Mesothelial cell of epicardium (in vitro differentiated cells): ENCODE results near the gene TRPV3. TPM values are rescaled to one million over a fixed set of nuclear protein-coding genes. Genes with fewer than 3 reads are reported as not detected.

Source experiments
- DNase-seq, 2 experiments: peaks; one replicate each; pipeline ENCODE4 v3.0.0; 2021; ENCODE audit warnings: low spot score in 2 of 2; ENCODE audit not compliant: unreplicated experiment in 2 of 2
- H3K27ac Mint-ChIP-seq: 2 replicates; pipeline ENCODE4 v1.8.0; 2021; ENCODE audit warnings: mixed read lengths
- H3K27me3 Mint-ChIP-seq: 2 replicates; pipeline ENCODE4 v1.8.0; 2021; ENCODE audit warnings: low read depth, mixed read lengths
- H3K36me3 Mint-ChIP-seq: 2 replicates; pipeline ENCODE4 v1.8.0; 2021; ENCODE audit warnings: mixed read lengths
- H3K4me1 Mint-ChIP-seq: 2 replicates; pipeline ENCODE4 v1.8.0; 2021; ENCODE audit warnings: mixed read lengths
- H3K4me3 Mint-ChIP-seq: 2 replicates; pipeline ENCODE4 v1.8.0; 2021; ENCODE audit warnings: mild to moderate bottlenecking, moderate library complexity, mixed read lengths
- H3K9me3 Mint-ChIP-seq: 2 replicates; pipeline ENCODE4 v1.8.0; 2021; ENCODE audit warnings: mixed read lengths
- CTCF ChIP-seq: fragments of 200-600 bp; sonication (generic); IDR thresholded peaks from one replicate; pipeline ENCODE4 v1.5.0; 2021; ENCODE audit warnings: antibody characterized with exemption; ENCODE audit not compliant: unreplicated experiment
- total RNA-seq: library from RNA; stranded (reverse); gene quantifications from 3 replicates; pipeline ENCODE4 v1.2.1, GENCODE V29; 2021

Gene TRPV3
- total RNA-seq, 1 donor from 2014 or later = 3.6 TPM

DNA sequence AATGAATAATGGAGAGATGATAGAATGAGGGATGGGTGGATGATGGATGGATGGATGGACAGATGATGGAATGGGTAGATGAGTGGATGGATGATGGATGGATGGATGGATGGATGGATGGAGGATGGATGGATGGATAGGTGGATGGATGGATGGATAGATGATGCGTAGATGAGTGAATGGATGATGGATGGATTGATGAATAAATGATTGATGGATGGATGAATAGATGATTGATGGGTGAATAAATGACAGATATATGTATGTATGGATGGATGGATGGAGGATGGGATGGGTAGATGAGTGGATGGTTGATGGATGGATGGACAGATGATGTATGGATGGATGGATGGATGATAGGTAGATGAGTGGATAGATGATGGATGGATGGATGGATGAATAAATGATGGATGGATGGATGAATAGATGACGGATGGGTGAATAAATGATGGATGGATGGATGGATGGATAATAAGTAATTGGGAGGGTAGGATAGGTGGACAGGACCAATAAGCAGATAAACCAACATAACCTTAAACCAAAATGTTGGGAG lies 7.9 kb downstream of the TRPV3 start:
- Mint-ChIP-seq H3K27me3 (no peaks in the 10 kb centered on the region), H3K36me3 (no peaks in the 10 kb centered on the region), H3K9me3 (peaks cover 13% of the 10 kb centered on the region), H3K4me3 (no peak overlapping the region), H3K4me1 (no peaks in the 10 kb centered on the region), H3K27ac (no peak overlapping the region)
- TF ChIP-seq CTCF = no peak
- no peak for DNase-seq

- no peak for TF ChIP-seq CTCF
- Mint-ChIP-seq H3K27ac (no peak overlapping the region), H3K4me1 (no peaks in the 10 kb centered on the region), H3K4me3 (no peak overlapping the region), H3K27me3 (peaks cover 7% of the 10 kb centered on the region), H3K9me3 (peaks cover 13% of the 10 kb centered on the region), H3K36me3 (no peaks in the 10 kb centered on the region)
- no peak for DNase-seq
Observed at GRCh38 chr17:3547628-3548027, 10.0 kb downstream of the TRPV3 start.

DNA sequence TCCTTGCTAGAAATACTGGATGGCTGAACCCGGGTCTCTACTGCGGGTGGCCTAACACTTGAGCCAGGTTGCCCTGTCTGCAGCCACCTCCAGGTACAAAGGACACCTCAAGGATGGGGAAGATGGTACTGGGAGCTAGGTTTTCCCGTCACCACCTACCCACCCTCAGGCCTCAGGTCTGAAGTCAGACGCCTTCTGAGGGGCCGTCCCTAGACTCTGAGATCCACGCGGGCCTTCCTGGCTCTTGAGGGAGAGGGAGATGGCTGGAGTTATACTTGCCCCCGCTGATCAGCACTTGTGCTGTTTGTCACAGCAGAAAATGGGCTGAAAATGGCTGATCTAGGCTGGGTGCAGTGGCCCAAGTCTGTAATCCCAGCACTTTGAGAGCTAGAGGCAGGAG lies 10.6 kb downstream of the TRPV3 start:
- H3K36me3 Mint-ChIP-seq = no peaks in the 10 kb centered on the region
- no peaks in the 10 kb centered on the region for H3K4me1 Mint-ChIP-seq
- DNase-seq = no peak
- H3K27ac Mint-ChIP-seq = no peak overlapping the region
- no peak overlapping the region for H3K4me3 Mint-ChIP-seq
- H3K9me3 Mint-ChIP-seq = peaks cover 13% of the 10 kb centered on the region
- no peak for TF ChIP-seq CTCF
- H3K27me3 Mint-ChIP-seq = peaks cover 7% of the 10 kb centered on the region

DNA sequence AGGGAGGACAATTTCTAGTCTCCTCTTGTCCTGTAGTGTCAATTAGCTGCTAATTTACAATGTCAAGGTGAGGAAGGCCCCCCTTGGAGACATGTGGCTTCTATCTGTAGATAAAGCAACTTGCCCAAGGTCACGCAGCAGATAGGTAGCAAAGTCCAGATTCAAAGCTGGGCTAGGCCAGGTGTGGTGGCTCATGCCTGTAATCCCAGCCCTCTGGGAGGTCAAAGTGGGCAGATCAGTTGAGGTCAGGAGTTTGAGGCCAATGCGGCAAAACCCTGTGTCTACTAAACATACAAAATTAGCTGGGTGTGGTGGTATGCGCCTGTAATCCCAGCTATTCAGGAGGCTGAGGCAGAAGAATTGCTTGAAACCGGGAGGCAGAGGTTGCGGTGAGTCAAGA lies 11.1 kb downstream of the TRPV3 start:
- H3K36me3 Mint-ChIP-seq = no peaks in the 10 kb centered on the region
- peaks cover 7% of the 10 kb centered on the region for H3K27me3 Mint-ChIP-seq
- H3K4me1 Mint-ChIP-seq = no peaks in the 10 kb centered on the region
- H3K27ac Mint-ChIP-seq = no peak overlapping the region
- no peak overlapping the region for H3K4me3 Mint-ChIP-seq
- no peak for TF ChIP-seq CTCF
- H3K9me3 Mint-ChIP-seq = peaks cover 13% of the 10 kb centered on the region
- no peak for DNase-seq

DNA sequence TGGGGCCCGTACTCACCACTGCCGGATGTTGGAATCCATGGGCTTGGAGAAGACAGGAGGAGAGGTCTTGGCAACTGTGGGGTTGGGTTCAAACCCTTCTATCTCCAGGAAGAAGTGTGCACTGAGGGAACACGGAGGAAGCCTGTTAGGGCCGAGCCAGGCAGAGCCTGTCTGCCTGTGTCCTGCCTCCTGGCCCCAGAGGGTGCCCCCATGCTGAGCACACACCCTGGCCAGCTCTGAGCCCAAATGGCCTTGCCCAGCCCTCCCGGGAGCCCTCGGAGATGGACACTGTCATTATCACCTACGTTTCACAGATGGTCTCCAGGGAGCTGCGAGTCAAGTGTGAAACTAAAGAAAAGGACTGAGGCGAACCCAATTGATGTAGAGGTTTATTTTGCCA lies 12.5 kb downstream of the TRPV3 start:
- H3K27me3 Mint-ChIP-seq = peaks cover 7% of the 10 kb centered on the region
- H3K4me3 Mint-ChIP-seq = no peak overlapping the region
- no peaks in the 10 kb centered on the region for H3K36me3 Mint-ChIP-seq
- TF ChIP-seq CTCF = no peak
- no peak overlapping the region for H3K27ac Mint-ChIP-seq
- H3K4me1 Mint-ChIP-seq = no peaks in the 10 kb centered on the region
- no peak for DNase-seq
- H3K9me3 Mint-ChIP-seq = peaks cover 9% of the 10 kb centered on the region

DNA sequence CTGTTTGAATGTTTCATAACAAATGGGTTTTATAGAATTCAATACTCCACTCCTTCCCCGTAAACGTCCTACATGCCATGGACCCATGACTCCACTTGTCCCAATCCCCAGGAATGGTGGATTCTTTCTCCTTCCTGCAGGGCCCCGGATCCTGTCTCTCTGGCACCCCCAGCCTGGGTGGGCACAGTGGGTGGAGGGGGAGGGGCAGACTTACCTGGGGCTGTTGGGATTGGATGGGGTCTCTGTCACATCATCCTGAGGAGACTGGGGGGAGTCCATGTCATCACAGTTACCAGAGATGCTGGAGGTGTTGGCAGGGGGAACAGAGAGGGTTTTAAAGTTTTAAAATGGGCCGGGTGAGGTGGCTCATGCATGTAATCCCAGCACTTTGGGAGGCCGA lies 13.2 kb downstream of the TRPV3 start:
- H3K4me3 Mint-ChIP-seq = no peak overlapping the region
- peaks cover 7% of the 10 kb centered on the region for H3K27me3 Mint-ChIP-seq
- H3K36me3 Mint-ChIP-seq = no peaks in the 10 kb centered on the region
- H3K27ac Mint-ChIP-seq = no peak overlapping the region
- no peak for TF ChIP-seq CTCF
- no peaks in the 10 kb centered on the region for H3K4me1 Mint-ChIP-seq
- DNase-seq = no peak
- H3K9me3 Mint-ChIP-seq = peaks cover 3% of the 10 kb centered on the region
